Adrenal gland (tissue), 12 donors: Measurements from ENCODE around the gene POU2AF2. TPM values are rescaled to one million over a fixed set of nuclear protein-coding genes. Genes with fewer than 3 reads are reported as not detected.
"Not testable (repeated sequence)": the region's sequence is repeated elsewhere in the genome, so short reads cannot be mapped to it uniquely, and the experiment has no call there.

ENCODE experiments used
- DNase-seq, 7 donors: peaks; one replicate each; pipeline ENCODE4 v3.0.0-alpha.2; 2019 to 2020
- H3K27ac ChIP-seq, 5 donors: fragments of 200-600 bp; sonication (generic) in 4 of 5; 1 replicate in 3 of 5; 2 replicates in 2 of 5; pipeline versions ENCODE4 v1.5.1 to v1.8.0; 2016 to 2020; ENCODE audit warnings: mild to moderate bottlenecking in 1 of 5
- H3K27me3 ChIP-seq: fragments of 200-600 bp; 2 replicates; pipeline ENCODE4 v1.8.0; 2021
- H3K36me3 ChIP-seq, 2 donors: fragments of 200-600 bp; replicated peaks in 1 of 2; 1 replicate in 1 of 2; 2 replicates in 1 of 2; pipeline versions ENCODE4 v1.5.1 to v1.8.0; 2018 to 2022
- H3K4me1 ChIP-seq, 2 donors: fragments of 200-600 bp; replicated peaks in 1 of 2; 1 replicate in 1 of 2; 2 replicates in 1 of 2; pipeline versions ENCODE4 v1.5.1 to v1.8.0; 2018 to 2021
- H3K4me3 ChIP-seq, 4 donors: fragments of 200-600 bp; sonication (generic) in 3 of 4; one replicate each; pipeline ENCODE4 v1.5.1; 2016 to 2018
- H3K9me3 ChIP-seq, 3 donors: fragments of 200-600 bp; sonication (generic) in 1 of 3; replicated peaks in 1 of 3; 1 replicate in 2 of 3; 2 replicates in 1 of 3; pipeline versions ENCODE4 v1.5.1 to v1.8.0; 2016 to 2021
- CTCF ChIP-seq, 6 experiments: fragments of 450-650 bp in 4 of 6; fragments of 200-600 bp in 2 of 6; sonication (generic) in 1 of 6; IDR thresholded peaks; 1 replicate in 5 of 6; 2 replicates in 1 of 6; pipeline versions ENCODE4 v1.5.1 to v1.8.0; 2016 to 2021; ENCODE audit warnings: antibody characterized with exemption in 6 of 6, mild to moderate bottlenecking in 2 of 6, moderate library complexity in 1 of 6
- POLR2A ChIP-seq, 2 donors: fragments of 450-650 bp; IDR thresholded peaks; one replicate each; pipeline ENCODE4 v1.6.1; 2017; ENCODE audit warnings: antibody characterized with exemption in 2 of 2, mild to moderate bottlenecking in 2 of 2, moderate library complexity in 1 of 2
- WGBS, 4 donors: extraction: QIAGEN DNeasy Blood & Tissue Kit in 2 of 4; methylation state at CpG; one replicate each; pipeline versions ENCODE4 v1.1.5 to v1.1.7; 2013 to 2017; 5-methylcytosine and 5-hydroxymethylcytosine counted together
- intact Hi-C, 2 donors: fragments of 100-400 bp; cut with DNase I; formaldehyde crosslinking; loops; one replicate each; pipeline versions ENCODE4 v1.14.1 to v1.15.0; 2022 to 2023
- polyA plus RNA-seq, 3 donors: library from polyadenylated mRNA; stranded (reverse); fragments of 200-250 nt in 2 of 3; fragments of 350-450 nt in 1 of 3; fragmentation: Illumina TruSeq in 1 of 3; extraction: RNeasy Lipid Tissue Mini Kit (QIAGEN cat#74804) in 1 of 3; gene quantifications; one replicate each; pipeline ENCODE4 v1.2.3, GENCODE V29; 2013 to 2014
- total RNA-seq, 9 donors: library from RNA; depleted of rRNA in 4 of 9; stranded (reverse); fragments of >200 nt in 4 of 9; fragments of 120-200 nt in 1 of 9; fragmentation: NEBNext Ultra II Directional in 1 of 9; extraction: Animal tissue kit (Norgen Biotek cat#: 25700) in 1 of 9; gene quantifications; one replicate each; pipeline versions ENCODE4 v1.1.0 to v1.2.4, GENCODE V29; 2013 to 2023
- donor health status: healthy with polysubstance abuse.
- donor health status: Bipolar disorder and iron deficiency.
- donor health status: DM: yes; HTN: yes; CAD: no.
- donor health status: DM: no; HTN: no; CAD: no.
- donor health status: DM: no; HTN: no; CAD: no.
- donor health status: DM: yes; HTN: yes; CAD: no.

Gene POU2AF2
- total and polyA plus RNA-seq, 12 donors = 0.13 TPM; not detected in 11

GRCh38 chr11:111260811-111261210, 15.3 kb downstream of the POU2AF2 start:
- 87 to 89% (median 87%) methylated on average over 4 of the region's 4 CpGs for WGBS, 4 donors
- TF ChIP-seq CTCF (IDR thresholded peaks at IDR 0.05) (no peak), POLR2A (IDR thresholded peaks at IDR 0.05) (no peak)
- intact Hi-C loops = no loop called here
- H3K9me3 ChIP-seq = no peaks in the 10 kb centered on the region
- DNase-seq = no peak
- H3K4me1 ChIP-seq = no peaks in the 10 kb centered on the region
- H3K36me3 ChIP-seq = no peaks in the 10 kb centered on the region
- no peak overlapping the region for H3K4me3 ChIP-seq
- no peak overlapping the region for H3K27ac ChIP-seq
- H3K27me3 ChIP-seq = peaks cover 13% of the 10 kb centered on the region

- H3K27ac ChIP-seq = no peak overlapping the region
- 69 to 85% (median 76%) methylated on average over 1 of the region's 1 CpG for WGBS, 4 donors
- H3K4me1 ChIP-seq = no peaks in the 10 kb centered on the region
- DNase-seq = no peak
- H3K27me3 ChIP-seq = peaks cover 2% of the 10 kb centered on the region
- no peak overlapping the region for H3K4me3 ChIP-seq
- no peak for TF ChIP-seq CTCF (IDR thresholded peaks at IDR 0.05)
- no peak for TF ChIP-seq POLR2A (IDR thresholded peaks at IDR 0.05)
- H3K36me3 ChIP-seq = no peaks in the 10 kb centered on the region
- intact Hi-C loops = no loop called here
- H3K9me3 ChIP-seq = no peaks in the 10 kb centered on the region
Observed at GRCh38 chr11:111264646-111265045, 19.1 kb downstream of the POU2AF2 start.

- no peaks in the 10 kb centered on the region for H3K4me1 ChIP-seq
- no peaks in the 10 kb centered on the region for H3K27me3 ChIP-seq
- no peaks in the 10 kb centered on the region for H3K9me3 ChIP-seq
- no peak for TF ChIP-seq POLR2A (IDR thresholded peaks at IDR 0.05)
- no peak for TF ChIP-seq CTCF (IDR thresholded peaks at IDR 0.05)
- H3K27ac ChIP-seq = no peak overlapping the region
- H3K4me3 ChIP-seq = no peak overlapping the region
- intact Hi-C loops = no loop called here
- DNase-seq = no peak
- H3K36me3 ChIP-seq = no peaks in the 10 kb centered on the region
- 85 to 100% (median 94%) methylated on average over 2 of the region's 2 CpGs for WGBS, 4 donors
Observed at GRCh38 chr11:111265421-111265820, 19.9 kb downstream of the POU2AF2 start.

GRCh38 chr11:111268303-111268702, 22.8 kb downstream of the POU2AF2 start:
- H3K9me3 ChIP-seq, intact Hi-C loops, H3K36me3 ChIP-seq, DNase-seq, H3K27ac ChIP-seq, H3K4me1 ChIP-seq, H3K27me3 ChIP-seq, H3K4me3 ChIP-seq: not testable (repeated sequence)
- 59 to 81% (median 72%) methylated on average over 4 of the region's 4 CpGs for WGBS, 4 donors

- 59 to 73% (median 69%) methylated on average over 5 of the region's 5 CpGs for WGBS, 4 donors
- Histone ChIP-seq H3K9me3 (no peaks in the 10 kb centered on the region), H3K36me3 (no peaks in the 10 kb centered on the region), H3K27ac (no peak overlapping the region), H3K4me3 (no peak overlapping the region), H3K4me1 (no peaks in the 10 kb centered on the region), H3K27me3 (no peaks in the 10 kb centered on the region)
- no peak for TF ChIP-seq CTCF (IDR thresholded peaks at IDR 0.05)
- no peak for TF ChIP-seq POLR2A (IDR thresholded peaks at IDR 0.05)
- intact Hi-C loops = no loop called here
- DNase-seq = no peak
Observed at GRCh38 chr11:111269146-111269868, 23.8 kb downstream of the POU2AF2 start.
